Panc1 (cell line): ENCODE data around the gene ZC3H12C. TPM values are rescaled to one million over a fixed set of nuclear protein-coding genes. Genes with fewer than 3 reads are reported as not detected.

Experiments
- ATAC-seq: fragments of 200-7000 bp; cut with Tn5 transposase; 2 replicates; pipeline ENCODE4 v1.9.1; 2020; ENCODE audit warnings: mild to moderate bottlenecking, moderate library complexity
- BruUV-seq: library from RNA; stranded (reverse); fragments of 400-500 nt; replicated peaks from 2 replicates; lab custom pipeline; 2021; lab: Mats Ljungman, UMichigan
- CTCF ChIA-PET: fragments of 300-600 bp; sonication (Branson Sonifier 250); formaldehyde crosslinking; loops from one replicate; lab custom pipeline; 2022; ENCODE audit warnings: antibody characterized with exemption; lab: Charles Lee
- POLR2A ChIA-PET: fragments of 300-600 bp; sonication (Branson Sonifier 250); formaldehyde crosslinking; loops from one replicate; lab custom pipeline; 2022; ENCODE audit warnings: antibody characterized with exemption; lab: Charles Lee
- DNase-seq: peaks from one replicate; pipeline ENCODE4 v3.0.0-alpha.2; 2010; ENCODE audit warnings: low read depth, low spot score
- H3K27ac ChIP-seq: 2 replicates; pipeline ENCODE4 v1.5.1; 2011; ENCODE audit warnings: mild to moderate bottlenecking, low read length, inconsistent platforms
- H3K27me3 ChIP-seq: fragments of 200-500 bp; sonication (Bioruptor generic); 2 replicates; pipeline ENCODE4 v1.6.0; 2014; ENCODE audit warnings: low read length, inconsistent platforms; ENCODE audit not compliant: control insufficient read depth, insufficient read depth
- H3K36me3 ChIP-seq: fragments of 200-500 bp; sonication (Bioruptor generic); 2 replicates; pipeline ENCODE4 v1.5.1; 2014; ENCODE audit warnings: inconsistent platforms, mild to moderate bottlenecking, low read length, moderate library complexity; ENCODE audit not compliant: control insufficient read depth, insufficient read depth
- H3K4me1 ChIP-seq: 2 replicates; pipeline ENCODE4 v1.5.1; 2011; ENCODE audit warnings: inconsistent platforms, mild to moderate bottlenecking, low read length, moderate library complexity; ENCODE audit not compliant: control insufficient read depth, insufficient read depth
- H3K4me3 ChIP-seq, 2 experiments: 2 replicates each; pipeline ENCODE4 v1.5.1; 2011 to 2012; ENCODE audit warnings: low read depth in 2 of 2, low read length in 2 of 2, mild to moderate bottlenecking in 2 of 2, inconsistent platforms in 1 of 2, moderate library complexity in 1 of 2
- H3K9me3 ChIP-seq: fragments of 200-500 bp; sonication (Bioruptor generic); 2 replicates; pipeline ENCODE4 v1.5.1; 2014; ENCODE audit warnings: low read depth, mild to moderate bottlenecking, inconsistent platforms, low read length, moderate library complexity; ENCODE audit not compliant: control insufficient read depth, insufficient read depth
- POLR2AphosphoS5 ChIP-seq: IDR thresholded peaks from 2 replicates; pipeline ENCODE4 v1.6.1; 2012; ENCODE audit warnings: mild to moderate bottlenecking, low read depth, low read length, moderate library complexity
- SIN3A ChIP-seq: IDR thresholded peaks from 2 replicates; pipeline ENCODE4 v1.6.1; 2012; ENCODE audit warnings: low read depth, mild to moderate bottlenecking, low read length, moderate library complexity, borderline replicate concordance; ENCODE audit not compliant: insufficient read depth
- TCF7L2 ChIP-seq: IDR thresholded peaks from 2 replicates; pipeline ENCODE4 v1.6.1; 2011; ENCODE audit warnings: mild to moderate bottlenecking, low read depth, low read length, inconsistent platforms
- in situ Hi-C: cut with HindIII; loops from 2 replicates; pipeline ENCODE4 v1.10.0; 2016; ENCODE audit warnings: low sequenced_read_pairs, low pct_unique_long_range_greater_than_20kb
- intact Hi-C: fragments of 100-400 bp; cut with micrococcal nuclease; formaldehyde crosslinking; loops from one replicate; pipeline ENCODE4 v1.10.0; 2022; ENCODE audit not compliant: unreplicated experiment
- total RNA-seq: library from RNA; stranded (reverse); gene quantifications from one replicate; pipeline ENCODE4 v1.2.1, GENCODE V29; 2021; ENCODE audit not compliant: unreplicated experiment
- TF ChIP-seq, protein P1 (sequence below): fragments of 450-650 bp; IDR thresholded peaks from 2 replicates; pipeline ENCODE4 v1.5.1; 2017; ENCODE audit warnings: mild to moderate bottlenecking
- TF ChIP-seq, protein P2 (sequence below), 2 experiments: IDR thresholded peaks; 2 replicates each; pipeline ENCODE4 v1.6.1; 2011 to 2012; ENCODE audit warnings: low read depth in 2 of 2, control low read depth in 1 of 2, low read length in 1 of 2, mild to moderate bottlenecking in 1 of 2, moderate library complexity in 1 of 2; ENCODE audit not compliant: insufficient read depth in 1 of 2

ZC3H12C gene
- total RNA-seq, 1 experiment from 2014 or later, result 13.5 TPM

DNA sequence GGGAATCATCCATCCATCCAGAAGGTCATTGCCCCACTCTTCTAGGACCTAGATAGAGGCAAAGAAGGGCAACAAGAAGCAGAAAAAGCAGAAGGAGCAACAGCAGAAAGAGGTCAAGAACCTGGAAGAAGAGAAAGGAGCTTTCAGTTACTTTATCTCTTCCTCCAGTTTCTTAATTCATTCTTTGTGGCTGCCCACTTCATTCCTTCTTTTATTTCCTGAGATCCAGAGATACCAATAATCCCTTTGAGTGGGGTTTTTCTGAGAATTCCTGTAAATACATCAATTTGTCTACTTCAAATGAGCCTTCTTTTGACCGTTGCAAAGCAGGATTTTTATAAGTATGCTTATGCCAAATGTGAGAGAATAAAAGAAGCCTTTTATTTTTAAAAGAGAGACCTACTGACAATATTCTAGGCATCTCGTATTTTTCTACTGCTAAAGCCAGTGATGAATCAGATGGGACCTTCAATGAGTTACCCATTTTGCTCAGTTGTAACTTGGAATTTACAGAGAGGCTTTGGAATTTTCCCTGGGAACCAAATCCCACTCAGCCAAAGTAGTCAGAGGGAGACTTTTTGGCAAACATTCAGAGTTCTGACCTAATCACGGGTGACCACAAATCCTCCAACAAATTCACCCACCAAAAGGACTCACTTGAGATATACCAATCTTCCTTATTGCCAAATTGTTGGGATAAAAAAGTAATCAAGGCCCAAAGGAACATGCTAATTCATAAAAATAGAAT lies 54.9 kb downstream of the ZC3H12C start:
- intact Hi-C loops (no loop called here), in situ Hi-C loops (no loop called here)
- Histone ChIP-seq H3K9me3 (no peaks in the 10 kb centered on the region), H3K36me3 (no peaks in the 10 kb centered on the region), H3K4me1 (peaks cover 5% of the 10 kb centered on the region), H3K4me3 (no peak overlapping the region), H3K27me3 (no peaks in the 10 kb centered on the region), H3K27ac (no peak overlapping the region)
- no TSS peak for BruUV-seq
- DNase-seq (no peak), ATAC-seq (no peak)
- ChIA-PET CTCF (no interaction called here), POLR2A (no interaction called here)
- TF ChIP-seq POLR2AphosphoS5 (no peak), SIN3A (no peak), TCF7L2 (no peak)
- TF ChIP-seq, protein P1, sequence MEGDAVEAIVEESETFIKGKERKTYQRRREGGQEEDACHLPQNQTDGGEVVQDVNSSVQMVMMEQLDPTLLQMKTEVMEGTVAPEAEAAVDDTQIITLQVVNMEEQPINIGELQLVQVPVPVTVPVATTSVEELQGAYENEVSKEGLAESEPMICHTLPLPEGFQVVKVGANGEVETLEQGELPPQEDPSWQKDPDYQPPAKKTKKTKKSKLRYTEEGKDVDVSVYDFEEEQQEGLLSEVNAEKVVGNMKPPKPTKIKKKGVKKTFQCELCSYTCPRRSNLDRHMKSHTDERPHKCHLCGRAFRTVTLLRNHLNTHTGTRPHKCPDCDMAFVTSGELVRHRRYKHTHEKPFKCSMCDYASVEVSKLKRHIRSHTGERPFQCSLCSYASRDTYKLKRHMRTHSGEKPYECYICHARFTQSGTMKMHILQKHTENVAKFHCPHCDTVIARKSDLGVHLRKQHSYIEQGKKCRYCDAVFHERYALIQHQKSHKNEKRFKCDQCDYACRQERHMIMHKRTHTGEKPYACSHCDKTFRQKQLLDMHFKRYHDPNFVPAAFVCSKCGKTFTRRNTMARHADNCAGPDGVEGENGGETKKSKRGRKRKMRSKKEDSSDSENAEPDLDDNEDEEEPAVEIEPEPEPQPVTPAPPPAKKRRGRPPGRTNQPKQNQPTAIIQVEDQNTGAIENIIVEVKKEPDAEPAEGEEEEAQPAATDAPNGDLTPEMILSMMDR, result no peak
- TF ChIP-seq, protein P2, sequence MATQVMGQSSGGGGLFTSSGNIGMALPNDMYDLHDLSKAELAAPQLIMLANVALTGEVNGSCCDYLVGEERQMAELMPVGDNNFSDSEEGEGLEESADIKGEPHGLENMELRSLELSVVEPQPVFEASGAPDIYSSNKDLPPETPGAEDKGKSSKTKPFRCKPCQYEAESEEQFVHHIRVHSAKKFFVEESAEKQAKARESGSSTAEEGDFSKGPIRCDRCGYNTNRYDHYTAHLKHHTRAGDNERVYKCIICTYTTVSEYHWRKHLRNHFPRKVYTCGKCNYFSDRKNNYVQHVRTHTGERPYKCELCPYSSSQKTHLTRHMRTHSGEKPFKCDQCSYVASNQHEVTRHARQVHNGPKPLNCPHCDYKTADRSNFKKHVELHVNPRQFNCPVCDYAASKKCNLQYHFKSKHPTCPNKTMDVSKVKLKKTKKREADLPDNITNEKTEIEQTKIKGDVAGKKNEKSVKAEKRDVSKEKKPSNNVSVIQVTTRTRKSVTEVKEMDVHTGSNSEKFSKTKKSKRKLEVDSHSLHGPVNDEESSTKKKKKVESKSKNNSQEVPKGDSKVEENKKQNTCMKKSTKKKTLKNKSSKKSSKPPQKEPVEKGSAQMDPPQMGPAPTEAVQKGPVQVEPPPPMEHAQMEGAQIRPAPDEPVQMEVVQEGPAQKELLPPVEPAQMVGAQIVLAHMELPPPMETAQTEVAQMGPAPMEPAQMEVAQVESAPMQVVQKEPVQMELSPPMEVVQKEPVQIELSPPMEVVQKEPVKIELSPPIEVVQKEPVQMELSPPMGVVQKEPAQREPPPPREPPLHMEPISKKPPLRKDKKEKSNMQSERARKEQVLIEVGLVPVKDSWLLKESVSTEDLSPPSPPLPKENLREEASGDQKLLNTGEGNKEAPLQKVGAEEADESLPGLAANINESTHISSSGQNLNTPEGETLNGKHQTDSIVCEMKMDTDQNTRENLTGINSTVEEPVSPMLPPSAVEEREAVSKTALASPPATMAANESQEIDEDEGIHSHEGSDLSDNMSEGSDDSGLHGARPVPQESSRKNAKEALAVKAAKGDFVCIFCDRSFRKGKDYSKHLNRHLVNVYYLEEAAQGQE (IDR thresholded peaks at IDR 0.05; ENCODE audit: insufficient read depth in 1 of 2, low read depth in 2 of 2, low read length in 1 of 2), result no peak

DNA sequence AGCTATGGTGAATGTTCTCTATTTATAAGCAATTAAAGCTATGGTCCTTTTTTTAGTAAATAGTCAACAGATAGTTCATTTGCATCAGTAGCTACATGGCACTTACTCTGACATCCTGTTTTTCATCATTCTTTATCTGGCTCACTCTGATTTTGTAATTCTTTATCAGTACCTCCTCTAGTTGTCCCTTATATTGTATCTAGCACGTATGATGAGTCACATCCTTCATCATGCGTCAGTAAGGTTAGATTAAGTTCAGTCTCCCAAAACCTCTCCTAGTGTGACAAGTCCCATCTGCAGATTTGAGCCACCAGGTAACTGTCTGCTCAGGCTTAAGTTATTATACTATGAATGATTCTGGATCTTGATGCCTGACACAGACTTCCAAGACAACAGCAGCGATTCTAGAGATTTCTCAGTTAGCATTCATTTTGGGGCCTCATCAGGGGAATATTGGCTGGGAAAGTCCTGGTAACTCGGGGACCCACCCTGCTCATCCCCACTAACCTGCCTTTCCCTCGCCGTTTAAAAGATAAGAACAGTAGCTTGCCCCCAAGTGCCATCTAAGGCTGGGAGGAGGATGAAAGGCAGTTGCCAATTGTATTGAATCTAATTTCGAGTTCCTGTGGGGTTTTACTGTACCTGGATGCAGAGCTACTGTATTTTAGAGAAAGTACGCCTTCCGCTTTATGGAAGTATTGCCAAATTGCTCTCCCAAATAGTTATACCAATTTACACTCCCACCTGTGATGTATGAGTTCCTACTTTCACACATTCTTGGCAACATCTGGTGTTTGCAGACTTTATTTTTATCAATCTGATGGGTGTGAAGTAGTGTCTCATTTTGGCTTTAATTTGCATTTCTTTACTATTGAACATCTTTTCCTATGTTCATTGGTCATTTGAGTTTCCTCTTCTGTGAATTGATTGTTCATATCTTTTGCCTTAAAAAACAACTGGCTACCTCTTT lies 55.9 kb downstream of the ZC3H12C start:
- H3K4me1 ChIP-seq, result peaks cover 5% of the 10 kb centered on the region
- no peak for TF ChIP-seq POLR2AphosphoS5
- no peak for TF ChIP-seq TCF7L2
- TF ChIP-seq, protein P2 (IDR thresholded peaks at IDR 0.05; ENCODE audit: insufficient read depth in 1 of 2, low read depth in 2 of 2, low read length in 1 of 2), result no peak
- no peak for TF ChIP-seq SIN3A
- TF ChIP-seq, protein P1, result no peak
- ATAC-seq, result no peak
- BruUV-seq, result no TSS peak
- H3K36me3 ChIP-seq, result no peaks in the 10 kb centered on the region
- H3K27ac ChIP-seq, result no peak overlapping the region
- intact Hi-C loops, result no loop called here
- no peaks in the 10 kb centered on the region for H3K9me3 ChIP-seq
- H3K27me3 ChIP-seq, result no peaks in the 10 kb centered on the region
- DNase-seq, result no peak
- ChIA-PET POLR2A (no interaction called here), CTCF (no interaction called here)
- H3K4me3 ChIP-seq, result no peak overlapping the region
- in situ Hi-C loops, result no loop called here
